Heart left ventricle (tissue), 16 donors: ENCODE measurements around the gene ATP6V1G2. TPM values are rescaled to one million over a fixed set of nuclear protein-coding genes. Genes with fewer than 3 reads are reported as not detected.

Experiments used
- ATAC-seq, 4 donors: fragments of 200-7000 bp; cut with Tn5 transposase; one replicate each; pipeline ENCODE4 v1.9.1; 2020 to 2022; ENCODE audit warnings: moderate library complexity in 4 of 4, mild to moderate bottlenecking in 3 of 4, moderate number of reproducible peaks in 1 of 4
- DNase-seq, 5 donors: peaks; one replicate each; pipeline ENCODE4 v3.0.0-alpha.2; 2020
- H3K27ac ChIP-seq, 12 donors: fragments of 200-600 bp; sonication (generic) in 4 of 12; one replicate each; pipeline versions ENCODE4 v1.5.0 to v1.8.0; 2016 to 2022; ENCODE audit warnings: mild to moderate bottlenecking in 2 of 12
- H3K27me3 ChIP-seq, 9 donors: fragments of 200-600 bp; sonication (generic) in 2 of 9; one replicate each; pipeline versions ENCODE4 v1.5.1 to v1.8.0; 2016 to 2022; ENCODE audit warnings: mild to moderate bottlenecking in 3 of 9
- H3K36me3 ChIP-seq, 9 donors: fragments of 200-600 bp; sonication (generic) in 2 of 9; one replicate each; pipeline versions ENCODE4 v1.5.0 to v1.8.0; 2018 to 2022; ENCODE audit warnings: mild to moderate bottlenecking in 2 of 9
- H3K4me1 ChIP-seq, 12 donors: fragments of 200-600 bp; sonication (generic) in 4 of 12; one replicate each; pipeline versions ENCODE4 v1.5.0 to v1.8.0; 2016 to 2022; ENCODE audit warnings: mild to moderate bottlenecking in 3 of 12
- H3K4me3 ChIP-seq, 12 donors: fragments of 200-600 bp; sonication (generic) in 4 of 12; one replicate each; pipeline versions ENCODE4 v1.5.0 to v1.8.0; 2017 to 2022; ENCODE audit warnings: mild to moderate bottlenecking in 9 of 12, moderate library complexity in 4 of 12
- H3K9me3 ChIP-seq, 12 donors: fragments of 200-600 bp; sonication (generic) in 4 of 12; one replicate each; pipeline versions ENCODE4 v1.5.0 to v1.8.0; 2016 to 2022; ENCODE audit warnings: mild to moderate bottlenecking in 1 of 12
- CTCF ChIP-seq, 12 donors: fragments of 200-600 bp; sonication (generic) in 4 of 12; IDR thresholded peaks; one replicate each; pipeline versions ENCODE4 v1.5.0 to v1.8.0; 2018 to 2022; ENCODE audit warnings: antibody characterized with exemption in 12 of 12, mild to moderate bottlenecking in 5 of 12
- POLR2A ChIP-seq, 2 donors: fragments of 450-650 bp; IDR thresholded peaks; one replicate each; pipeline ENCODE4 v1.6.1; 2017; ENCODE audit warnings: antibody characterized with exemption in 2 of 2, mild to moderate bottlenecking in 2 of 2, moderate library complexity in 2 of 2
- WGBS, 4 donors: extraction: QIAGEN DNeasy Blood & Tissue Kit in 2 of 4; methylation state at CpG; one replicate each; pipeline versions ENCODE4 v1.1.5 to v1.1.7; 2013 to 2018; 5-methylcytosine and 5-hydroxymethylcytosine counted together
- intact Hi-C, 10 donors: fragments of 100-400 bp; cut with DNase I; formaldehyde crosslinking; loops; one replicate each; pipeline versions ENCODE4 v1.11.1 to v1.14.2; 2022
- polyA plus RNA-seq, 2 donors: library from polyadenylated mRNA; stranded (reverse); fragments of 200-250 nt; gene quantifications; one replicate each; pipeline ENCODE4 v1.2.3, GENCODE V29; 2013
- total RNA-seq, 9 donors: library from RNA; depleted of rRNA in 2 of 9; stranded (reverse); fragments of >200 nt in 2 of 9; fragmentation: NEBNext Ultra II Directional in 3 of 9; extraction: Animal tissue kit (Norgen Biotek cat#: 25700) in 3 of 9; gene quantifications; one replicate each; pipeline versions ENCODE4 v1.1.0 to v1.2.4, GENCODE V29; 2016 to 2023
- donor health status: ischemic (EF 13 %, LVEDD 7.1; RV severe dilation, severe dysfunction).
- donor health status: healthy with polysubstance abuse.
- donor health status: DM: no; HTN: yes; CAD: no.
- donor health status: DM: no; HTN: no; CAD: no.
- donor health status: ischemic (EF 25% LVEDD 6.9; RV normal size, moderate dysfunction).
- donor health status: ischemic (EF 25% LVEDD 5.7; RV mildly dilated, moderate dysfunction).
- donor health status: healthy.
- donor health status: DM: yes; HTN: yes; CAD: no.
- donor health status: ischemic (EF 35%, LVEDD 5.7; RV mildly dilated, moderate dysfunction).
- donor health status: nonischemic (EF 11% LVEDD 7.7; RV severe dilation, severe dysfunction).
- donor health status: DM: yes; HTN: yes; CAD: no.
- donor health status: PGD.
- donor health status: ischemic (EF 29% LVEDD 5.4; RV normal size, mild dysfunction).
- donor health status: nonischemic (EF 23%, LVEDD 6.1; RV moderate dilation, normal function).

Gene ATP6V1G2
- total and polyA plus RNA-seq, 11 donors = 1.1 to 3.5 (median 1.4) TPM

- Histone ChIP-seq H3K36me3 (peaks cover 0 to 10% (median 0%) of the 10 kb centered on the region in 9 donors), H3K4me1 (peaks cover 0 to 47% (median 3%) of the 10 kb centered on the region in 12 donors), H3K27ac (peak overlapping the region in 1 of 12 donors; percentile 73), H3K27me3 (no peaks in the 10 kb centered on the region), H3K9me3 (no peaks in the 10 kb centered on the region), H3K4me3 (no peak overlapping the region)
- WGBS, 4 donors = 87 to 93% (median 88%) methylated on average over 9 of the region's 9 CpGs
- ATAC-seq (no peak), DNase-seq (no peak)
- TF ChIP-seq POLR2A (IDR thresholded peaks at IDR 0.05) (no peak), CTCF (IDR thresholded peaks at IDR 0.05) (no peak)
- intact Hi-C loops = no loop called here
Measured at GRCh38 chr6:31573239-31574105, 27.1 kb upstream of the ATP6V1G2 start.

GRCh38 chr6:31572041-31572911, 25.9 kb upstream of the ATP6V1G2 start, which contains the start of gene LTA:
TSS of gene LTA (plus strand) at chr6:31572289. CDS start at chr6:31572743, 454 bp downstream.
- TF ChIP-seq CTCF (IDR thresholded peaks at IDR 0.05) = no peak
- TF ChIP-seq POLR2A (IDR thresholded peaks at IDR 0.05) = no peak
- Histone ChIP-seq H3K27me3 (no peaks in the 10 kb centered on the region), H3K4me1 (peaks cover 0 to 45% (median 3%) of the 10 kb centered on the region in 12 donors), H3K4me3 (peak within 1 kb of the TSS in 2 of 12 donors; percentile 12 to 46), H3K27ac (peak within 1 kb of the TSS in 1 of 12 donors; percentile 73), H3K36me3 (peaks cover 0 to 4% (median 0%) of the 10 kb centered on the region in 9 donors), H3K9me3 (no peaks in the 10 kb centered on the region)
- ATAC-seq (no peak), DNase-seq (no peak)
- intact Hi-C loops = no loop called here
- whole genome bisulfite sequencing, 4 donors = 88 to 95% (median 90%) methylated on average over 27 of the region's 27 CpGs

- H3K4me1 ChIP-seq = peaks cover 0 to 30% (median under 1%) of the 10 kb centered on the region in 12 donors
- no peaks in the 10 kb centered on the region for H3K36me3 ChIP-seq
- no peaks in the 10 kb centered on the region for H3K27me3 ChIP-seq
- no peak overlapping the region for H3K27ac ChIP-seq
- no peak overlapping the region for H3K4me3 ChIP-seq
- intact Hi-C loops = no loop called here
- H3K9me3 ChIP-seq = no peaks in the 10 kb centered on the region
- DNase-seq (no peak), ATAC-seq (no peak)
- WGBS, 4 donors = 67 to 95% (median 87%) methylated on average over 1 of the region's 1 CpG
- TF ChIP-seq POLR2A (IDR thresholded peaks at IDR 0.05) = no peak
- TF ChIP-seq CTCF (IDR thresholded peaks at IDR 0.05) = no peak
Measured at GRCh38 chr6:31569861-31570536, 23.6 kb upstream of the ATP6V1G2 start.
